Measurements from ENCODE around the gene ADGRG2. TPM values are rescaled to one million over a fixed set of nuclear protein-coding genes. Genes with fewer than 3 reads are reported as not detected.

Gene ADGRG2
- total and polyA plus RNA-seq, 2 donors (not counting 1 experiment from before 2014, with no cell fraction given) = not detected

- no peak overlapping the region for H3K4me3 Mint-ChIP-seq
- no peaks in the 10 kb centered on the region for H4K20me1 ChIP-seq (ENCODE audit: control insufficient read depth, insufficient read depth, low read length, poor library complexity, severe bottlenecking)
- H3K9me3 ChIP-seq (ENCODE audit: control extremely low read depth in 1 of 3, control insufficient read depth in 2 of 3, insufficient read depth in 1 of 3, low read length in 2 of 3) = no peaks in the 10 kb centered on the region
- ChIA-PET POLR2A (no interaction called here), CTCF (no interaction called here)
- no peaks in the 10 kb centered on the region for H3K9me3 Mint-ChIP-seq (ENCODE audit: insufficient read depth)
- H3K9ac ChIP-seq (ENCODE audit: low read length) = no peak overlapping the region
- H3K4me1 ChIP-seq (ENCODE audit: control insufficient read depth in 2 of 2, insufficient read depth in 2 of 2, low read length in 2 of 2) = no peaks in the 10 kb centered on the region
- DNase-seq (no peak), ATAC-seq (ENCODE audit: low read depth) (no peak)
- H3K36me3 ChIP-seq (replicated peaks in 1 of 2; ENCODE audit: control extremely low read depth in 1 of 2, control insufficient read depth in 1 of 2, extremely low read depth in 1 of 2, insufficient read depth in 2 of 2, low read length in 1 of 2) = no peaks in the 10 kb centered on the region
- no peaks in the 10 kb centered on the region for H3K4me1 Mint-ChIP-seq
- no peak for TF ChIP-seq EZH2 (IDR thresholded peaks at IDR 0.05; ENCODE audit: borderline replicate concordance, insufficient read depth, low read depth, low read length, poor library complexity, severe bottlenecking)
- TF ChIP-seq, protein P1, sequence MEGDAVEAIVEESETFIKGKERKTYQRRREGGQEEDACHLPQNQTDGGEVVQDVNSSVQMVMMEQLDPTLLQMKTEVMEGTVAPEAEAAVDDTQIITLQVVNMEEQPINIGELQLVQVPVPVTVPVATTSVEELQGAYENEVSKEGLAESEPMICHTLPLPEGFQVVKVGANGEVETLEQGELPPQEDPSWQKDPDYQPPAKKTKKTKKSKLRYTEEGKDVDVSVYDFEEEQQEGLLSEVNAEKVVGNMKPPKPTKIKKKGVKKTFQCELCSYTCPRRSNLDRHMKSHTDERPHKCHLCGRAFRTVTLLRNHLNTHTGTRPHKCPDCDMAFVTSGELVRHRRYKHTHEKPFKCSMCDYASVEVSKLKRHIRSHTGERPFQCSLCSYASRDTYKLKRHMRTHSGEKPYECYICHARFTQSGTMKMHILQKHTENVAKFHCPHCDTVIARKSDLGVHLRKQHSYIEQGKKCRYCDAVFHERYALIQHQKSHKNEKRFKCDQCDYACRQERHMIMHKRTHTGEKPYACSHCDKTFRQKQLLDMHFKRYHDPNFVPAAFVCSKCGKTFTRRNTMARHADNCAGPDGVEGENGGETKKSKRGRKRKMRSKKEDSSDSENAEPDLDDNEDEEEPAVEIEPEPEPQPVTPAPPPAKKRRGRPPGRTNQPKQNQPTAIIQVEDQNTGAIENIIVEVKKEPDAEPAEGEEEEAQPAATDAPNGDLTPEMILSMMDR (IDR thresholded peaks at IDR 0.05) = no peak
- H3K4me3 ChIP-seq (ENCODE audit: control extremely low read depth in 1 of 5, extremely low read depth in 1 of 5, insufficient read depth in 1 of 5, low read depth in 2 of 5, low read length in 4 of 5) = no peak overlapping the region
- no peaks in the 10 kb centered on the region for H3K27me3 ChIP-seq (replicated peaks in 1 of 4; ENCODE audit: control extremely low read depth in 1 of 4, control insufficient read depth in 3 of 4, insufficient read depth in 4 of 4, low read length in 3 of 4)
- H3K27ac Mint-ChIP-seq = no peak overlapping the region
- WGBS (ENCODE audit: insufficient coverage) = no CpG with 5 or more reads among the region's 9 CpGs
- intact Hi-C loops (cut with micrococcal nuclease) = no loop called here
- no peaks in the 10 kb centered on the region for H3K79me2 ChIP-seq (ENCODE audit: control insufficient read depth, insufficient read depth, low read length)
- H3K4me2 ChIP-seq (replicated peaks; ENCODE audit: low read depth, low read length, poor library complexity, severe bottlenecking) = no peak overlapping the region
- no peak overlapping the region for H3K27ac ChIP-seq (ENCODE audit: low read length in 2 of 2)
- H2AFZ ChIP-seq (ENCODE audit: insufficient read depth, low read depth, low read length, poor library complexity, severe bottlenecking) = no peak overlapping the region
- no peaks in the 10 kb centered on the region for H3K27me3 Mint-ChIP-seq
Observed at GRCh38 chrX:19100586-19100985, 21.7 kb downstream of the ADGRG2 start.

- intact Hi-C loops (cut with micrococcal nuclease) = no loop called here
- H3K4me3 Mint-ChIP-seq = no peak overlapping the region
- no peaks in the 10 kb centered on the region for H3K4me1 ChIP-seq (ENCODE audit: control insufficient read depth in 2 of 2, insufficient read depth in 2 of 2, low read length in 2 of 2)
- WGBS (ENCODE audit: insufficient coverage) = no CpG with 5 or more reads among the region's 12 CpGs
- no peak overlapping the region for H2AFZ ChIP-seq (ENCODE audit: insufficient read depth, low read depth, low read length, poor library complexity, severe bottlenecking)
- no peaks in the 10 kb centered on the region for H3K4me1 Mint-ChIP-seq
- CTCF ChIA-PET = no interaction called here
- H3K27ac Mint-ChIP-seq = no peak overlapping the region
- no peaks in the 10 kb centered on the region for H3K9me3 Mint-ChIP-seq (ENCODE audit: insufficient read depth)
- H3K9ac ChIP-seq (ENCODE audit: low read length) = no peak overlapping the region
- no peaks in the 10 kb centered on the region for H3K27me3 ChIP-seq (replicated peaks in 1 of 4; ENCODE audit: control extremely low read depth in 1 of 4, control insufficient read depth in 3 of 4, insufficient read depth in 4 of 4, low read length in 3 of 4)
- H4K20me1 ChIP-seq (ENCODE audit: control insufficient read depth, insufficient read depth, low read length, poor library complexity, severe bottlenecking) = no peaks in the 10 kb centered on the region
- no peak overlapping the region for H3K27ac ChIP-seq (ENCODE audit: low read length in 2 of 2)
- no peaks in the 10 kb centered on the region for H3K9me3 ChIP-seq (ENCODE audit: control extremely low read depth in 1 of 3, control insufficient read depth in 2 of 3, insufficient read depth in 1 of 3, low read length in 2 of 3)
- H3K4me3 ChIP-seq (ENCODE audit: control extremely low read depth in 1 of 5, extremely low read depth in 1 of 5, insufficient read depth in 1 of 5, low read depth in 2 of 5, low read length in 4 of 5) = no peak overlapping the region
- no peak for ATAC-seq (ENCODE audit: low read depth)
- no peak for DNase-seq
- H3K27me3 Mint-ChIP-seq = no peaks in the 10 kb centered on the region
- no peaks in the 10 kb centered on the region for H3K79me2 ChIP-seq (ENCODE audit: control insufficient read depth, insufficient read depth, low read length)
- POLR2A ChIA-PET = no interaction called here
- no peak for TF ChIP-seq EZH2 (IDR thresholded peaks at IDR 0.05; ENCODE audit: borderline replicate concordance, insufficient read depth, low read depth, low read length, poor library complexity, severe bottlenecking)
- TF ChIP-seq, protein P1 (IDR thresholded peaks at IDR 0.05) = no peak
- no peak overlapping the region for H3K4me2 ChIP-seq (replicated peaks; ENCODE audit: low read depth, low read length, poor library complexity, severe bottlenecking)
- no peaks in the 10 kb centered on the region for H3K36me3 ChIP-seq (replicated peaks in 1 of 2; ENCODE audit: control extremely low read depth in 1 of 2, control insufficient read depth in 1 of 2, extremely low read depth in 1 of 2, insufficient read depth in 2 of 2, low read length in 1 of 2)
Observed at GRCh38 chrX:19097553-19098283, 24.6 kb downstream of the ADGRG2 start.

Measured in B cell (primary cell).